Astrocyte of the spinal cord (primary cell): Measurements from ENCODE around the gene ATP5MK.
A peak's percentile ranks its signal among the peaks of the same experiment; 100 is the strongest.

Experiments used
- DNase-seq: peaks from one replicate; pipeline ENCODE4 v3.0.0; 2011; ENCODE audit warnings: low read depth, low spot score
- H3K4me3 ChIP-seq: 2 replicates; pipeline ENCODE4 v1.5.1; 2011; ENCODE audit warnings: low read depth, mild to moderate bottlenecking, low read length, moderate library complexity
- in situ Hi-C: cut with HindIII; loops from 2 replicates; pipeline ENCODE4 v1.10.0; 2017; ENCODE audit warnings: low sequenced_read_pairs
- TF ChIP-seq, protein P1 (sequence below): IDR thresholded peaks from 2 replicates; pipeline ENCODE4 v1.5.1; 2012; ENCODE audit warnings: low read depth, mild to moderate bottlenecking, low read length, inconsistent platforms

Gene ATP5MK, protein sequence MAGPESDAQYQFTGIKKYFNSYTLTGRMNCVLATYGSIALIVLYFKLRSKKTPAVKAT

DNA sequence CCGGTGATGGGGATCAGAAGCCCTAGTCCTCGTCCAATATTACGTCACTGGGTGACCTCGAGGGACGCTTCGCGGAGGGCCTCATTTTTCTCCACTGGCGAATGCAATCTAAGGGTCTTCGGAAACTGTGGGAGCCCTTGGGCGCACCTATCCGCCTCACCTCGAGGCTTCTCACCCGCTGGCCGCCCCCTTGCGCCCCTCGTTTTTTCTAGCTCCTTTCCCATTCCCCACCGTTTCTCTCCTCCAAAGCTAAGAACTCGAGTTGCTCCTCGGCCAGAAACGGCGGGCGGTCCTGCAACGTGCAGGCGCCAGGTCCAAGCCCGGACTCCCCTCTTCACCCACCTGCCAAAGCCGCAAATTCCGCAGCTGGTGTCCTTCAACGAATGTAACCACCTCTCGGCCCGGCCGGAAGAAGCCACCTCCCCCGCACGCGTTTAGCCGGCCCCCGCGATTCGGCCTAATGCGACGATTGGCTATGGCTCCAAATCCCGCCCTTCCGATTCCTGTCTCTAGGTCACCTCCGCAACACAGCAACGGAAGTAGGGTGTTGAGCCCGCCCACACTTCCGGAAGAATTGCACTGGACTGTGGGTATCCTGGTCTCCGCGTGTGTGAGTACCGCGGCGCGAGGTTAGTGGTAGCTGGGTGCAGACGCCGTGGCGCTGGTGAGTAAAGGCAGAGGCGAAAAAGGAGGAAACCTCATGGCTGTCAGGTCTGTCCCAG, at the start of gene ATP5MK, which contains the start of gene PDCD11:
TSS of gene ATP5MK (minus strand) at position 409 of the 722 bp plus-strand sequence. CDS start 4,018 bp downstream, outside the sequence.
TSS of gene PDCD11 (plus strand) at position 560 of the 722 bp plus-strand sequence. CDS start 1,801 bp downstream, outside the sequence.
- in situ Hi-C loops = no loop called here
- TF ChIP-seq, protein P1, sequence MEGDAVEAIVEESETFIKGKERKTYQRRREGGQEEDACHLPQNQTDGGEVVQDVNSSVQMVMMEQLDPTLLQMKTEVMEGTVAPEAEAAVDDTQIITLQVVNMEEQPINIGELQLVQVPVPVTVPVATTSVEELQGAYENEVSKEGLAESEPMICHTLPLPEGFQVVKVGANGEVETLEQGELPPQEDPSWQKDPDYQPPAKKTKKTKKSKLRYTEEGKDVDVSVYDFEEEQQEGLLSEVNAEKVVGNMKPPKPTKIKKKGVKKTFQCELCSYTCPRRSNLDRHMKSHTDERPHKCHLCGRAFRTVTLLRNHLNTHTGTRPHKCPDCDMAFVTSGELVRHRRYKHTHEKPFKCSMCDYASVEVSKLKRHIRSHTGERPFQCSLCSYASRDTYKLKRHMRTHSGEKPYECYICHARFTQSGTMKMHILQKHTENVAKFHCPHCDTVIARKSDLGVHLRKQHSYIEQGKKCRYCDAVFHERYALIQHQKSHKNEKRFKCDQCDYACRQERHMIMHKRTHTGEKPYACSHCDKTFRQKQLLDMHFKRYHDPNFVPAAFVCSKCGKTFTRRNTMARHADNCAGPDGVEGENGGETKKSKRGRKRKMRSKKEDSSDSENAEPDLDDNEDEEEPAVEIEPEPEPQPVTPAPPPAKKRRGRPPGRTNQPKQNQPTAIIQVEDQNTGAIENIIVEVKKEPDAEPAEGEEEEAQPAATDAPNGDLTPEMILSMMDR = peak; percentile 32
- peak within 1 kb of the TSS; percentile 99 for H3K4me3 ChIP-seq
- peak; percentile 97 for DNase-seq

DNA sequence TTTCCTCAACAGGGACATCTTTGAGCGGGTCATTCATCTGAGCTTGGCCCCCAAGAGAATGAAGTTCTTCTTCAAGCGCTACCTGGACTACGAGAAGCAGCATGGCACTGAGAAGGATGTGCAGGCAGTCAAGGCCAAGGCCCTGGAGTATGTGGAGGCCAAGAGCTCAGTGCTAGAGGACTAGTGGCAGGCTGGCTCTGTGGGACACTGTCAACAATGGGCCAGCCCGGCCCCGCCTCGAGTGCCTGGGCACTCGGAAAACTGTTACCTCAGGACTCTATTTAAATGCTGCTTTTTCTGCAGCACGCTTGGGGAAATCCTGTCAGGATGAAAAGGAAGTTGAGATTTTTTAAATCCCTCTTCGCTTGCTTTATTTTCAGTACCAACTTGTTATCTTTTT, 49.1 kb upstream of the ATP5MK start:
- DNase-seq = no peak
- no peak overlapping the region for H3K4me3 ChIP-seq
- TF ChIP-seq, protein P1 = no peak
- in situ Hi-C loops = no loop called here

DNA sequence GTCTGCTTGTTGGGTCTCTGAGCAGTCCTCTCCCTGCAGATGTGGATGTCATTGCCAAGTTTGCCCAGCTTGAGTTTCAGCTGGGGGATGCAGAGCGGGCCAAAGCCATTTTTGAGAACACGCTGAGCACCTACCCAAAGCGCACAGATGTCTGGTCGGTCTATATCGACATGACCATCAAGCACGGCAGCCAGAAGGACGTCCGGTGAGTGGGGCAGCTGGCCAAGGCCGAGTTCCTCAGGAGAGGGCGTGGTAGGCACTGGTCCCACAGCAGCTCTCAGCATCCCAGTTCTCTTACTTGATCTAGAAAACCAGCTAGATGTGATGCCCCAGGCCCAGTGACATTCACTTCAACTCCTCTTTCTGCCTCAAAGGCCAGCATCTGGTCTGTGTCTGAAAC, 48.2 kb upstream of the ATP5MK start:
- no peak overlapping the region for H3K4me3 ChIP-seq
- TF ChIP-seq, protein P1 = no peak
- in situ Hi-C loops = no loop called here
- DNase-seq = no peak

DNA sequence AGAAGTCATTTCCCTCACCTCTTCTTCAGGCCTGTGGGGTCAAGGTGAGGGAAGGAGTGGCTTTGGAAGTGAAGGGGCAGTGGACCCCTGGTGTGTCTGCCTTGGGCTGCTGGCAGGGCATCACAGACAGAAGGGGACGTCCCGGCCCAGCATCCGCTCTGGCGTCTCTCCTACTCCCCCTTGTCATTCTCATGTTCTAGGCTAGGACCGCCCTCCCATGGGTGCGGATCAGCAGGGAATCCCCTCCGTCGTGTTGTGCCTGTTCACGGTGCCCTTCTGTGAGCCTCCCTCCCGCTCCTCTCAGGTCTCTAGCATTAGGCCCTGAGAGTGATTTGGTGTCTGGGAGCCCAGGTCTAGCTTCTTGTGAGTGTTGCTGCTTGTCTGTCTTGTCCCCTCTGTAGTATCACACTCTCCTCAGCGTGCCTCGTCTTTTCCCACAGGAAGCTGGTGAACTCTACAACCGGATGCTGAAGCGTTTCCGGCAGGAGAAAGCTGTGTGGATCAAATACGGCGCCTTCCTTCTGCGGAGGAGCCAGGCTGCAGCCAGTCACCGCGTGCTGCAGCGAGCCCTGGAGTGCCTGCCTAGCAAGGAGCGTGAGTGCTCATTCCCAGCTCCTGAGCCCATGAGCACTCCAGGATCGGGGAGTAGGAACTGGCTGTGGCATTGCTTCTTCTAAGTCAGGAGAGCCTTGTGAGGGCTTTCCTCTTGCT, 47.4 kb upstream of the ATP5MK start:
- DNase-seq = no peak
- TF ChIP-seq, protein P1 = no peak
- no peak overlapping the region for H3K4me3 ChIP-seq
- in situ Hi-C loops = no loop called here

DNA sequence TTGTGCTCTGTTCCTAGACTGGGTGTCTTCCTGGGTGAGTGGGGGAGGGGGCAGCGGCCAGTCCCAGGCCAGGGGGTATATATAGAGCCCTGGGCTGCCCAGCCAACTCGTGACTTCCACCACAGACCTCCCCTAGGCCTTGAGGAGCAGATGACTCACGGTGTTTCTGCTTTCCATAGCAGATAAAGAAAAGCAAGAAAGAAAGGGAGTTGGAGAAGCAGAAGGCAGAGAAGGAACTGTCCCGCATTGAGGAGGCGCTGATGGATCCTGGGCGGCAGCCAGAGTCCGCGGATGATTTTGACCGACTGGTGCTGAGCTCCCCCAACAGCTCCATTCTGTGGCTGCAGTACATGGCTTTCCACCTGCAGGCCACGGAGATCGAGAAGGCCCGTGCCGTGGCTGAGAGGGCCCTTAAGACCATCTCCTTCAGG, 45.8 kb upstream of the ATP5MK start:
- peak; percentile 35 for DNase-seq
- in situ Hi-C loops = no loop called here
- TF ChIP-seq, protein P1 = no peak
- no peak overlapping the region for H3K4me3 ChIP-seq

DNA sequence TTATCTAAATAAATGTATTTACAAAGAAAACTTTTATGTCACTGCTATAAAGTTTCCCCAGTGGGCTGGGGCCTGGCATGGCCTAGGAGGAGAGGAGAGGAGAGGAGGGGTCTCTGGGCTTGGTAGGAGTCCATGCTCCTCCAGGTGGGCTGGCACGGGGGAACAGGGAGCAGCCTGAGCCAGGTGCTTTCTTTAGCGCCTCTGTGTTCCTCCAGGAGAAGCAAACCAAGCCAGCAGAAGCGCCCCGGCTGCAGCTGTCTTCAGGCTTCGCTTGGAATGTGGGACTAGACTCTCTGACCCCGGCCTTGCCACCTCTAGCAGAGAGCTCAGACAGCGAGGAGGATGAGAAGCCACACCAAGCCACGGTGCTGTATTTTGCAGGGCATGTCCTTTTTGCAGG, 45.3 kb upstream of the ATP5MK start:
- H3K4me3 ChIP-seq = no peak overlapping the region
- in situ Hi-C loops = no loop called here
- no peak for DNase-seq
- TF ChIP-seq, protein P1 = no peak
